NCI-H1092 treated with DMSO at 0.1 percent for 48 hours (cell line): Measurements from ENCODE around the gene HIPK1.

Source experiments
- DNase-seq: peaks from one replicate; lab custom pipeline; 2025; lab: John Stamatoyannopoulos, UW

HIPK1 gene

GRCh38 chr1:113928941-113929749, at the start of gene HIPK1:
Gene HIPK1 (plus strand): TSS chr1:113929324.
- DNase-seq: peak; percentile 90

- no peak for DNase-seq
These were observed 49.4 kb upstream of the HIPK1 start for GRCh38 chr1:113879739-113880038.

GRCh38 chr1:113881661-113882060, 47.5 kb upstream of the HIPK1 start:
- DNase-seq: no peak

- DNase-seq: no peak
These were observed 42.4 kb upstream of the HIPK1 start for GRCh38 chr1:113886417-113887401.

- no peak for DNase-seq
These were observed 41.5 kb upstream of the HIPK1 start, which contains the start of gene BCL2L15 for GRCh38 chr1:113887402-113888175. Gene BCL2L15 (minus strand): TSS chr1:113887581. CDS start chr1:113887375, 206 bp downstream.

GRCh38 chr1:113890816-113891215, 38.3 kb upstream of the HIPK1 start:
- no peak for DNase-seq

- DNase-seq: no peak
These were observed 37.4 kb upstream of the HIPK1 start for GRCh38 chr1:113891631-113892220.

GRCh38 chr1:113893267-113893666, 35.9 kb upstream of the HIPK1 start:
- no peak for DNase-seq

- no peak for DNase-seq
These were observed 34.0 kb upstream of the HIPK1 start for GRCh38 chr1:113895098-113895497.

- no peak for DNase-seq
These were observed 33.2 kb upstream of the HIPK1 start for GRCh38 chr1:113895961-113896360.

GRCh38 chr1:113898241-113898814, 30.8 kb upstream of the HIPK1 start:
- no peak for DNase-seq

GRCh38 chr1:113899111-113899510, 30.0 kb upstream of the HIPK1 start:
- no peak for DNase-seq

GRCh38 chr1:113901191-113901590, 27.9 kb upstream of the HIPK1 start:
- DNase-seq: no peak

GRCh38 chr1:113903501-113904292, 25.4 kb upstream of the HIPK1 start:
- DNase-seq: peak; percentile 34

GRCh38 chr1:113904293-113904673, 24.8 kb upstream of the HIPK1 start:
- DNase-seq: no peak

- peak; percentile 100 for DNase-seq
These were observed 24.3 kb upstream of the HIPK1 start, which contains the start of the genes AP4B1 and DCLRE1B for GRCh38 chr1:113904674-113905434. Gene AP4B1 (minus strand): TSS chr1:113904799. CDS start chr1:113904717, 82 bp downstream. Gene DCLRE1B (plus strand): TSS chr1:113905326. CDS start chr1:113905587, 261 bp downstream.

GRCh38 chr1:113905435-113905861, 23.7 kb upstream of the HIPK1 start:
- DNase-seq: peak; percentile 40

- peak; percentile 10 for DNase-seq
These were observed 16.4 kb upstream of the HIPK1 start for GRCh38 chr1:113912594-113913311.

GRCh38 chr1:113913312-113913668, 15.8 kb upstream of the HIPK1 start:
- no peak for DNase-seq
